Stimulated activated effector memory CD8-positive, alpha-beta T cell treated with anti-CD3 and anti-CD28 coated beads, Interleukin-12 subunit alpha, Interleukin-12 subunit beta, amount 100 ng/mL, for 72 hours (primary cell): ENCODE data around the gene TMEM132C.

ENCODE experiments used
- ATAC-seq: fragments of 150-1000 bp; cut with Tn5 transposase; 2 replicates; pipeline ENCODE4 v1.10.0; 2021
- DNase-seq, 2 donors: peaks; one replicate each; pipeline ENCODE4 v3.0.0; 2021 to 2022; ENCODE audit warnings: low spot score in 2 of 2
- H3K27ac Mint-ChIP-seq: one replicate; pipeline ENCODE4 v1.8.0; 2022; ENCODE audit warnings: mild to moderate bottlenecking, mixed read lengths
- H3K36me3 Mint-ChIP-seq: one replicate; pipeline ENCODE4 v1.8.0; 2022; ENCODE audit warnings: mild to moderate bottlenecking, mixed read lengths
- H3K4me1 Mint-ChIP-seq: one replicate; pipeline ENCODE4 v1.8.0; 2022; ENCODE audit warnings: mixed read lengths
- H3K4me3 Mint-ChIP-seq: one replicate; pipeline ENCODE4 v1.8.0; 2022; ENCODE audit warnings: mild to moderate bottlenecking, mixed read lengths
- H3K9me3 Mint-ChIP-seq: one replicate; pipeline ENCODE4 v1.8.0; 2022; ENCODE audit warnings: mixed read lengths

TMEM132C gene

DNA sequence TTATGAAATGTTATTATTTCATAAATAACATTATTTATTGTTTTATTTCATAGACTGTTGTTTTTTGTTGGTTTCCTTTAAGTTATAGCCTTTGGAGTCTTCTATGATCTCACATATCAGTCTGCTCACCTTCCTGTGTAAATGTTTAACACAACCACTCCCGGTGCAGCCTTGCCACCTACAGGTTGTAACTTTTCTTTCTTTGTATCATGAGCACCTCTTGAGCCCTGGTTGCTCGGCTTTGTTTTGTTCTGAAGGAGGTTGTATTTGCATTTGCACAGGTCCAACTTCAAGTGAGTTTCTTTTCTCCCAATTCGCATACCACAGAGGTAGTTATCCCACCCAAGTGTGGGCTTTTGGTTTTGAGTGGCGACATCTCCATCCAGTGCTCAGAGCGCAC, 435.4 kb downstream of the TMEM132C start:
- ATAC-seq (no peak), DNase-seq (no peak)
- H3K36me3 Mint-ChIP-seq, result no peaks in the 10 kb centered on the region
- H3K9me3 Mint-ChIP-seq, result peaks cover 3% of the 10 kb centered on the region
- peaks cover 21% of the 10 kb centered on the region for H3K4me1 Mint-ChIP-seq
- no peak overlapping the region for H3K27ac Mint-ChIP-seq
- H3K4me3 Mint-ChIP-seq, result no peak overlapping the region

DNA sequence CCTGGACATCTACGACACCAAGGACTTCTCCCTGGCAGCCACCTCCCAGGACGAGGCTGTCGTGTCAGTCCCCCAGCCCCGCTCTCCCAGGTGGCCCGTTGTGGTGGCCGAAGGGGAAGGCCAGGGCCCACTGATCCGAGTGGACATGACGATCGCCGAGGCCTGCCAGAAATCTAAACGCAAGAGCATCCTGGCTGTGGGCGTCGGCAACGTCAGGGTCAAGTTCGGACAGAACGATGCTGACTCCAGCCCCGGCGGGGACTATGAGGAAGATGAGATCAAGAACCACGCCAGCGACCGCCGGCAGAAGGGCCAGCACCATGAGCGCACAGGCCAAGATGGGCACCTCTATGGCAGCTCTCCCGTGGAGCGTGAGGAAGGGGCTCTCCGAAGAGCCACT, 438.2 kb downstream of the TMEM132C start:
- no peak for ATAC-seq
- DNase-seq, result no peak
- no peak overlapping the region for H3K4me3 Mint-ChIP-seq
- H3K4me1 Mint-ChIP-seq, result peaks cover 21% of the 10 kb centered on the region
- H3K27ac Mint-ChIP-seq, result peak overlapping the region; percentile 20
- H3K9me3 Mint-ChIP-seq, result no peaks in the 10 kb centered on the region
- H3K36me3 Mint-ChIP-seq, result no peaks in the 10 kb centered on the region

DNA sequence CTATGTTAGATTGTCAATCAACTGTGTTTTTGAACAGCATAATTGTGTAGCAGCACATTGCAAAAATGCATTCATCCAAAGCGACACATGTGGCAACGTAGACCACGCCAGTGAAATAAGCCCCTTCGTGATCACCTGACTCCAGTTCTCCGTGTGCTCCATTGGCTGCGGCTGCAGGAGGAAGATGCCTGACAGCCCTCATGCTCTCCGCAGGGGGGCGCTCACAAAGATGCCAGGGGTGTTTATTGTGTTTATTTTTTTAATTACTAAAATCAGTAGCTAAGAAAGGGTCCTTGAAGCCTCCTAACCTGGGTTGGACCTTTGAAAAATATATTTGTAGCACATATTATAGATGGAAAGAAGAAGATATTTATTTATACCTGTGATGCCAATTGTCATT, 440.5 kb downstream of the TMEM132C start:
- Mint-ChIP-seq H3K27ac (no peak overlapping the region), H3K36me3 (no peaks in the 10 kb centered on the region), H3K4me3 (no peak overlapping the region), H3K9me3 (no peaks in the 10 kb centered on the region), H3K4me1 (peaks cover 3% of the 10 kb centered on the region)
- ATAC-seq (no peak), DNase-seq (no peak)

DNA sequence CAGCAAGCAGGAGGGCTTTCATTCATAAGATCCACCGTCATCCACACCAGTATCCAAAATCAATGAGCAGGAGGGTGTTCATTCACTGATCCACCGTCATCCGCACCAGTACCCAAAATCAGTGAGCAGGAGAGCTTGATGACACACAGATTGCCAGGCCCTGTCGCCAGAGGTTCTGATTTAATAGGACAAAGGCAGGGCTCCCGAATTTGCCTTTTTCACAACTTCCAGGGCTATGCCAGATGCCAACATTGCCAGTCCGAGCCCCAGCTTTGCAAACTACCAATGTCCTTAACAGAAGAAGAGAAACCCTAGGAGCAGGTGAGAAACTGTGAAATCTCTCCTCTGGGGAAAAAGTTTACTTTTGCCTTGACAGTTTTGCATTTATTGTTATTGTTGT, 441.8 kb downstream of the TMEM132C start:
- Mint-ChIP-seq H3K36me3 (no peaks in the 10 kb centered on the region), H3K4me1 (no peaks in the 10 kb centered on the region), H3K9me3 (peaks cover 3% of the 10 kb centered on the region), H3K27ac (no peak overlapping the region), H3K4me3 (no peak overlapping the region)
- no peak for DNase-seq
- ATAC-seq, result no peak

DNA sequence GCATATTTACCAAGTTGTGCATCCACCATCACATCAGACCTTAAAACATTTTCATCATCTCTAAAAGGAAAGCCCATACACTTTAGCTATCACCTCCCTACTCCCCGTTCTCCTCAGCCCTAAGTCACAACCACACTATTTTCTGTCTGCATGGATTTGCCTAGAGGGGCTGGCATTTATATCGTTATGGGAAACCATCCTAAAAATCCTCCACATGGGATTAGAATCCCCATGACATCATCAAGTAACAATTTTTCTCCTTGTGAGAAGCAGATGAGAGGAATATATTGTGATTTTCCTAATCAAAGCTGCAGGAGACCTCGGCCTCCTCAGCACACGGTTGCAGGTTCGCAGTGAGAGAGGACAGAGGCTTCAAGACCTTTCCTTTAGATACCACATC, 442.7 kb downstream of the TMEM132C start:
- no peak for DNase-seq
- Mint-ChIP-seq H3K9me3 (peaks cover 3% of the 10 kb centered on the region), H3K4me3 (no peak overlapping the region), H3K4me1 (peaks cover 3% of the 10 kb centered on the region), H3K36me3 (no peaks in the 10 kb centered on the region), H3K27ac (no peak overlapping the region)
- ATAC-seq, result no peak

DNA sequence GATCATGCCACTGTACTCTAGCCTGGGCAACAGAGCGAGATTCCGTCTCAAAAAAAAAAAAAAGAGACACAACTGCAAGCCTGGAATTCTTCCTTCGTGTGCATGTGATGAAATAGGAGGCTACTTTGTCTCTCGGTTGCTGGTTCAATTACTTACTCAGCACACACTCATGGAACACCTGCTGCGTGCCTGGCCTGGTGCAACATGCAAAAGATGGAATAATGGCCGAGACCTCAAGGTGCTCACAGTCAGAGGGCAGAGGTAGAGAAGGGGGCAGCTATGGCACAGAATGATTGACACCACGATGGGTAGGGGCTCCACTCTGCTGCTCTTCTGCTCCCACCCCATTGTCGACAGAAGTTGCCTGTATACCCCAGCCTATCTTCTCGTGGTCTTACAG, 444.5 kb downstream of the TMEM132C start:
- Mint-ChIP-seq H3K27ac (no peak overlapping the region), H3K36me3 (no peaks in the 10 kb centered on the region), H3K9me3 (peaks cover 6% of the 10 kb centered on the region), H3K4me3 (no peak overlapping the region), H3K4me1 (peaks cover 14% of the 10 kb centered on the region)
- ATAC-seq, result no peak
- DNase-seq, result no peak

DNA sequence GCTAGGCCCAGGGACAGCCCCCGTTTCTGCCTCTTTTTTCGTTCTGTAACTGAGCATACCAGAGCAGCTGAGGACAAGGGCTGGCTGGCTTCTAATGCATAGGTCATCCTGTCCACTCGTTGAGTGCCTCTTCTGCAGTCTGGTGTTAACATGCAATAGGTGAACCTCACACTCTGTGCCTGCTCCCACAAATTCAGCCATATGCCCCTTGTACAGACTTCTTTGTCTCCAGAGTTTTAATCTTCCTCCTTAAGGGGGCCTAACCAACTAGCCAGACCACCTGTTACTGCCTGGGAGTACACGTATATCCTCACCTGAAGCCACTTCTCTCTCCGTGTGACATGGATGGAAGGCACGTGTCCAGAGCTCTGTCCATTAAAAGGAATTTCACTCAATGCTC, 445.7 kb downstream of the TMEM132C start:
- no peak overlapping the region for H3K27ac Mint-ChIP-seq
- ATAC-seq, result no peak
- peaks cover 14% of the 10 kb centered on the region for H3K4me1 Mint-ChIP-seq
- no peak overlapping the region for H3K4me3 Mint-ChIP-seq
- DNase-seq, result no peak
- H3K9me3 Mint-ChIP-seq, result peaks cover 10% of the 10 kb centered on the region
- H3K36me3 Mint-ChIP-seq, result no peaks in the 10 kb centered on the region

DNA sequence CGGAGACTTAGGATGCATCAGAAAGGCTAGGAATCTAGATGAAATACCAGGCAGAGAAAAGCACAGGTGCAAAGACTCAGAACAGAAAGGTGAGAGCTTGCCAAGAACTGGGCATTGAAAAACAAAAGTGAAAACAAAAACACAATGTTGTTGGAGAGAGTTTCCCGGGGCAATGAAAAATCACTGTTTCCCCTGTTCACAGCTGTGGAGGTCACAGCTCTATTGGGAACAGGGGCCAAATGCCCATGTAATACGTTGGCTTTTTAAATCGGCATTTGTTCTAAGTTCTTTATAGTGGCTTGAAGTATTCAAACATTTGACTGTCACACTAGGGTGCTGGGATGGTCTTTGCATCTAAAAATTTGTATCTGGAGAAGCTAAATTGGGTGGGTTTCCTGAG, 448.5 kb downstream of the TMEM132C start:
- Mint-ChIP-seq H3K4me3 (no peak overlapping the region), H3K4me1 (peaks cover 14% of the 10 kb centered on the region), H3K27ac (no peak overlapping the region), H3K9me3 (peaks cover 18% of the 10 kb centered on the region), H3K36me3 (no peaks in the 10 kb centered on the region)
- DNase-seq (no peak), ATAC-seq (no peak)

DNA sequence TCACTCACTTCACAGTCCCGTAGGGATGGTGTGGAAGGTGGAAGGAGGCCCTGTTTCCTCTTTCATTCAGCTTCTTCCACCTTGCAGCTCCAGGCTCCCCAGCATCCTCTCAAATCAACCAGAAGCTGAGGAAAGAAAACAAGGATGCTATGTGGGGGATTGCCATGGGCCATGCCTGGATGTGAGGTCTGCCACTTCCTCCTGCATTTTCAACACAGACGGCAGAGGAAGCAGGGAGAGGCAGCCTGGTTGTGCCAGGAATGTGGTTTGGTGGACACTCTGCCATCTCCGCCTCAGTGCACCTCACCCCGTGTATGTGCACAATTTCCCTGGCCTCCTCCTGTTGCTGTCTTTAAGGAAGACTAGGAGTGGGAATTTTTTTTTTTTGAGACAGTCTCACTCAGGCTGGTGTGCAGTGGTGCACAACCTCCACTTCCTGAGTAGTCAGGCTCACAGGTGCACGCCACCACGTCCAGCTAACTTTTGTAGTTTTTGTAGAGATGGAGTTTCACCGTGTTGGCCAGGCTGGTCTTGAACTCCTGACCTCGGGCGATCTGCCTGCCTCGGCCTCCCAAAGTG, 457.6 kb downstream of the TMEM132C start:
- no peaks in the 10 kb centered on the region for H3K36me3 Mint-ChIP-seq
- no peaks in the 10 kb centered on the region for H3K9me3 Mint-ChIP-seq
- H3K4me3 Mint-ChIP-seq, result no peak overlapping the region
- peaks cover 25% of the 10 kb centered on the region for H3K4me1 Mint-ChIP-seq
- H3K27ac Mint-ChIP-seq, result no peak overlapping the region
- DNase-seq (no peak), ATAC-seq (no peak)

DNA sequence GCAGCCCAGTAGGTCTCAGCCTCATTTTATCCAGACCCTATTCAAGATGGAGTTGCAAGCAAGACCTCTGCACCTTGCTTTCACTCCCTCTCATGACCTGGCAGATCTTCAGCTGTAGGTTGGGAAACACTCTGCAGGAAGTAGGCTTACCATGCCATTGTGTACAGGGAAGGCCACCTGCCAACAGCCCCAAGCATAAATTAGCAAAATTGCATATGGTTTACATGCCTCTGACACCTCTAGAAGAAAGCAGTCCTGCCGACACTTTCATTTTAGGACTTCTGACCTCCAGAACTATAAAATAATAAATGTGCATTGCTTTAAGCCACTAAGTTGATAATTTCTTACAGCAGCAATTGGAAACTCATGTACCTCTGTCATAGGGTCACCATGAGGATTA, 459.9 kb downstream of the TMEM132C start:
- Mint-ChIP-seq H3K4me1 (peaks cover 35% of the 10 kb centered on the region), H3K27ac (no peak overlapping the region), H3K36me3 (no peaks in the 10 kb centered on the region), H3K9me3 (no peaks in the 10 kb centered on the region), H3K4me3 (no peak overlapping the region)
- ATAC-seq (no peak), DNase-seq (no peak)

DNA sequence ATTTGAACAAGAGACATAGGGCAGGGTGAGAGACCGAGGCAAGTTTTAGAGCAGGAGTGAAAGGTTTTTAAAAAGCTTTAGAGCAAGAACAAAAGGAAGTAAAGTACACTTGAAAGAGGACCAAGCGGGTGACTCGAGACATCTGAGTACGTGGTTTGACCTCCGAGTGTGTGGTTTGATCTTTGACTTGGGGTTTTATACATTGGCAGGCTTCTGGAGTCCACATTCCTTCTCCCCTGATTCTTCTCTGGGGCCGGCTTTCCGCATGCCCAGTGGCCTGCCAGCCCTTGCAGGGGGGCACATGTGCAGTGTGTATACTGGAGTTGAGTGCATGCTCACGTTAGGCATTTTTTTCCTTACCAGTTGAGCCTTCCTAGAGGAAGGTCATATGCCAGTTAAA, 460.5 kb downstream of the TMEM132C start:
- Mint-ChIP-seq H3K4me1 (peaks cover 36% of the 10 kb centered on the region), H3K4me3 (no peak overlapping the region), H3K9me3 (no peaks in the 10 kb centered on the region), H3K27ac (no peak overlapping the region), H3K36me3 (no peaks in the 10 kb centered on the region)
- DNase-seq (no peak), ATAC-seq (no peak)

DNA sequence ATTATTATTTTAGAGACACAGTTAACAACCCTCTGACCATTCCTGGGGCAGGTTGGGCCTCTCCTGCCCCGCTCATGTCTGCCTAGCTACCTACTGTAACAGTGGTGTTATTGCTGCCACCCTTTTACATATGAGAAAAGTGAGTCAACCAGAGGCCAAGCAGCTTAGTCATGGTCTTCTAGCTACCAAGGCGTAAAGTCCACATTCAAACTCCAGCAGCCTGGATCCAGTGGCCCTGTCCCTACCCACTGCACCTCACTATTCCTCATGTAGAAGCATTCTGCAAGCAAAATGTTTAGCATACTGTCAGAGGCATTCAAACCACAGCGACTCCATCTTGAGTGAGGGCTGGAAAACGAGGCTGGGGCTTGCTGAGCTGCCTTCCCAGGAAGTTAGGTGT, 461.0 kb downstream of the TMEM132C start:
- no peak overlapping the region for H3K27ac Mint-ChIP-seq
- no peak overlapping the region for H3K4me3 Mint-ChIP-seq
- ATAC-seq, result peak; percentile 76
- peaks cover under 1% of the 10 kb centered on the region for H3K9me3 Mint-ChIP-seq
- DNase-seq, result no peak
- no peaks in the 10 kb centered on the region for H3K36me3 Mint-ChIP-seq
- peaks cover 38% of the 10 kb centered on the region for H3K4me1 Mint-ChIP-seq

DNA sequence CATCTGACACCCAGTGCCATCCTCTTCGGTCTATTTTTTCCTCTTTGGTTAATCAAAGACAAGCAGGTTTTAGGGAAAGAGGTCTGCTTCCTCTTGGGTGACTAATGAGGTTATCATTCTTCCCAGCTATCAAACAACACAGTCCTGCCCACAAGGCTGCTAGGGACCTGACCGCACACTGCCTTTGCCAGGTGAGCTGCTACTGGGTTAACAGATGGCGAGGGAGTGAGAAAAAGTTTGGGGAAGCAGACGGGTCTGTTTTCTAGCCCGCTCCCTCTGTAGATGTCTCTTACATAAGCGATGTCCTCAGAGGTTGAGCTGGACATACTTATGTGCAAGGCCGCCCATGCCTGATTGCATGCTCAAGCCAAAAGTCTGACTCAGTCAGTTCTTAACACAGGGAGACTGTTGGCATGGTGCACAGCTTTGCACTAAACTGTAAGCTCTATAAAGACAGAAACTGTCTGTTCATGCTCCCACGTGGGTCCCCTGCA, 462.7 kb downstream of the TMEM132C start:
- no peaks in the 10 kb centered on the region for H3K36me3 Mint-ChIP-seq
- no peak overlapping the region for H3K4me3 Mint-ChIP-seq
- peak; percentile 19 for ATAC-seq
- peaks cover 51% of the 10 kb centered on the region for H3K4me1 Mint-ChIP-seq
- DNase-seq, result no peak
- no peak overlapping the region for H3K27ac Mint-ChIP-seq
- H3K9me3 Mint-ChIP-seq, result peaks cover 2% of the 10 kb centered on the region

DNA sequence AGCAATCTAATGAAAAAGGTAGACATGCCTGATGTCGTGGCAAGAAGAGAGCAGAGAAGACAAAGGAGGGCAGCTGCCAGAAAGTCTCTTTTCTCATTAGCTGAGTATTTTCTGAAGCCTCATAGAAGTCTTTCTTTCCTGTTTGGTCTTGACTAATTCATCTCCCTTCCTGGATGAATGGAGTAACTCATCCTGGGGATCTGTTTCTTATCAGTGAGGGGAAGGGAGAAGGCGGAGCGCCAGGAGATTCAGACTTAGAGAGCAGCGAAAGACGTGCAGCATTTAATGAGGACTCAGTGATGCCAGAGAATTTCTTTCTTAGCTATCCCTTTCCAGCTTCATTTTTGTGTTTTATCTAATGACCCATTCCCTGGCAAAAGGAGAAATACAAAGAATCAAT, 467.4 kb downstream of the TMEM132C start:
- DNase-seq, result no peak
- Mint-ChIP-seq H3K27ac (no peak overlapping the region), H3K4me3 (no peak overlapping the region), H3K36me3 (no peaks in the 10 kb centered on the region), H3K9me3 (peaks cover 9% of the 10 kb centered on the region), H3K4me1 (peaks cover 43% of the 10 kb centered on the region)
- no peak for ATAC-seq

DNA sequence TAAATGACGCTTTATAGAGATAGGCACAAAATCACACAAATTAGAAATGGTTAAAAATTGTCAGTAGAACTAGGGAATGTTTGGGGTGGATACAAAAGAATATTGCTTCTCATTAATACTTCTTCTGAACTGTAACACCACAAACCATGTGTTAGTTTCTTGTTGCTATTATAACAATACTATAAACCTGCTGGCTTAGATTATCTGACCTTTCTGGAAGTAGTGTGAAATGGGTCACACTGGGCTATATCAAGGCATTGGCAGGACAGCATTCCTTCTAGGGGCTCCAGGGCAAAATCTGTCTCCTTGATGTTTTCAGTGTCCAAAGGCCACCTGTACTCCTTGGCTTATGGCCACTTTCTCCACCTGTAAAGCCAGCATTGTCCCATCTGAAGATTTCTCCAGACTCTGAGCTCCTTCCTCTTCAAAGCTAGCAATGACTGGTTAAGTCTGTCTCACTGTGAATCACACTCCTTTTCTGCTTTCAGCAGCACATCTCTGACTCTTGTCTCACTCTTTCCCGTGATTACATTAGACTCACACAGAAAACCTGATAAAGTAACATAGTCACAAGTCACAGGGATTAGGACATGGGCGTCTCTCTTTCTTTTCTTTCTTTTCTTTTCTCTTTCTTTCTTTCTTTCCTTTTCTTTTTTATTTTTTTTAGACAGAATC, 470.5 kb downstream of the TMEM132C start:
- Mint-ChIP-seq H3K36me3 (no peaks in the 10 kb centered on the region), H3K4me3 (no peak overlapping the region), H3K4me1 (peaks cover 36% of the 10 kb centered on the region), H3K9me3 (peaks cover 10% of the 10 kb centered on the region), H3K27ac (no peak overlapping the region)
- DNase-seq, result no peak
- peak; percentile 90 for ATAC-seq

DNA sequence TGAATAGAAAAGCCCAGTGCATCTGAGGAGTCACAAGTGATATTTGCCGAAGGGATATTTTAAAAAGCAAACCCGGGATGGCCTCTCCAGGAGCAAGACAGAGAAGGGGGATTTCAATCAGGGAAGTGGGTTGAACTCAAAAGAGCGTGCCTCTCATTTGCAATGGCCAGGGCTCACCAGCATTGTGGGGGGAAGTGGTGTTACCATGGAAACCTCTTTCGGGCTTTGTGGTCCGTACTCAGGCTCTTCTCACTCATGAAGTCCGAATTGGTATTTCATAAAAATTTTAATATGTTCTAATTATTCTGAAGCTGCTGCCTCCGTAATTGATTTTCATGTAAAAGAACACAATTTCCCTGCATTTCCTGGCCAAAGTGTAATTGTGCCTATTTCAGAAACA, 476.9 kb downstream of the TMEM132C start:
- no peak for ATAC-seq
- H3K4me1 Mint-ChIP-seq, result peaks cover 63% of the 10 kb centered on the region
- peak overlapping the region; percentile 83 for H3K27ac Mint-ChIP-seq
- peaks cover 6% of the 10 kb centered on the region for H3K9me3 Mint-ChIP-seq
- no peak for DNase-seq
- no peaks in the 10 kb centered on the region for H3K36me3 Mint-ChIP-seq
- no peak overlapping the region for H3K4me3 Mint-ChIP-seq
